CD4-positive, alpha-beta T cell (primary cell): ENCODE measurements around the gene S100A14. TPM values are rescaled to one million over a fixed set of nuclear protein-coding genes. Genes with fewer than 3 reads are reported as not detected.
A peak's percentile ranks its signal among the peaks of the same experiment; 100 is the strongest.
"Not testable (repeated sequence)": the region's sequence is repeated elsewhere in the genome, so short reads cannot be mapped to it uniquely, and the experiment has no call there.

ENCODE experiments used
- ATAC-seq: fragments of 200-7000 bp; cut with Tn5 transposase; one replicate; pipeline ENCODE4 v1.10.0; 2022; ENCODE audit warnings: mild to moderate bottlenecking; ENCODE audit not compliant: poor library complexity
- CTCF ChIA-PET: fragments of 350-600 bp; sonication (Branson Sonifier 250); formaldehyde crosslinking; loops from one replicate; lab custom pipeline; 2021; ENCODE audit warnings: antibody characterized with exemption, inconsistent platforms; lab: Charles Lee
- POLR2A ChIA-PET: fragments of 350-600 bp; sonication (Branson Sonifier 250); formaldehyde crosslinking; loops from one replicate; lab custom pipeline; 2021; ENCODE audit warnings: antibody characterized with exemption, inconsistent platforms; lab: Charles Lee
- DNase-seq, 14 experiments: peaks; one replicate each; pipeline ENCODE4 v3.0.0-alpha.2; 2013 to 2020; ENCODE audit warnings: mixed read lengths in 2 of 14
- H3K27ac ChIP-seq, 2 donors: one replicate each; pipeline versions ENCODE4 v1.5.1 to v1.7.0; 2013; ENCODE audit warnings: low read length in 2 of 2, low read depth in 1 of 2, mild to moderate bottlenecking in 1 of 2
- H3K27me3 ChIP-seq, 2 experiments: 1 replicate in 1 of 2; 2 replicates in 1 of 2; pipeline versions ENCODE4 v1.6.1 to v1.7.0; 2013; ENCODE audit warnings: low read length in 2 of 2, control low read depth in 1 of 2, mild to moderate bottlenecking in 1 of 2, moderate library complexity in 1 of 2; ENCODE audit not compliant: insufficient read depth in 2 of 2, control insufficient read depth in 1 of 2
- H3K36me3 ChIP-seq: one replicate; pipeline ENCODE4 v1.6.1; 2013; ENCODE audit warnings: low read length, control low read depth; ENCODE audit not compliant: insufficient read depth
- H3K4me1 ChIP-seq: one replicate; pipeline ENCODE4 v1.6.1; 2013; ENCODE audit warnings: low read length, control low read depth; ENCODE audit not compliant: insufficient read depth
- H3K4me3 ChIP-seq: one replicate; pipeline ENCODE4 v1.5.1; 2013; ENCODE audit warnings: mild to moderate bottlenecking, low read length, moderate library complexity
- H3K9me3 ChIP-seq, 2 experiments: 1 replicate in 1 of 2; 2 replicates in 1 of 2; pipeline versions ENCODE4 v1.6.1 to v1.7.0; 2013; ENCODE audit warnings: low read length in 2 of 2, mild to moderate bottlenecking in 2 of 2, control low read depth in 1 of 2, moderate library complexity in 1 of 2; ENCODE audit not compliant: control insufficient read depth in 1 of 2, insufficient read depth in 1 of 2
- H3K27ac Mint-ChIP-seq: one replicate; pipeline ENCODE4 v1.8.0; 2020; ENCODE audit warnings: mixed read lengths
- H3K27me3 Mint-ChIP-seq: one replicate; pipeline ENCODE4 v1.8.0; 2021; ENCODE audit warnings: mixed read lengths
- H3K36me3 Mint-ChIP-seq: one replicate; pipeline ENCODE4 v1.8.0; 2021; ENCODE audit warnings: low read depth, mixed read lengths
- H3K4me1 Mint-ChIP-seq: one replicate; pipeline ENCODE4 v1.8.0; 2021; ENCODE audit warnings: low read depth, mixed read lengths
- H3K4me3 Mint-ChIP-seq: one replicate; pipeline ENCODE4 v1.8.0; 2020; ENCODE audit warnings: mild to moderate bottlenecking, mixed read lengths
- H3K9me3 Mint-ChIP-seq: one replicate; pipeline ENCODE4 v1.8.0; 2020; ENCODE audit warnings: mixed read lengths
- CTCF ChIP-seq: fragments of 200-600 bp; IDR thresholded peaks from one replicate; pipeline ENCODE4 v1.8.0; 2022; ENCODE audit warnings: antibody characterized with exemption, mild to moderate bottlenecking
- intact Hi-C, 2 experiments: fragments of 100-400 bp; cut with DNase I in 1 of 2; cut with micrococcal nuclease in 1 of 2; formaldehyde crosslinking; loops; one replicate each; pipeline versions ENCODE4 v1.15.1 to v1.9.0; 2023 to 2025; cut with DNase I, micrococcal nuclease
- total RNA-seq, 174 experiments: library from RNA in 2 of 174; stranded (reverse) in 2 of 174; gene quantifications; one replicate each; pipeline ENCODE4 v1.2.3 and lab custom pipeline; 2021 to 2026

S100A14 gene
- total RNA-seq, 2 experiments from 2014 or later: not detected

GRCh38 chr1:153597206-153597605 lies 18.9 kb downstream of the S100A14 start:
- Histone ChIP-seq H3K4me1 (peaks cover 12% of the 10 kb centered on the region), H3K36me3 (no peaks in the 10 kb centered on the region), H3K4me3 (no peak overlapping the region), H3K27ac (no peak overlapping the region), H3K27me3 (no peaks in the 10 kb centered on the region), H3K9me3 (no peaks in the 10 kb centered on the region)
- CTCF ChIA-PET: no interaction called here
- H3K9me3 Mint-ChIP-seq: no peaks in the 10 kb centered on the region
- H3K36me3 Mint-ChIP-seq: no peaks in the 10 kb centered on the region
- peaks cover 5% of the 10 kb centered on the region for H3K4me1 Mint-ChIP-seq
- no peak for TF ChIP-seq CTCF
- no peak for ATAC-seq
- intact Hi-C loops: no loop called here
- no peak overlapping the region for H3K4me3 Mint-ChIP-seq
- H3K27me3 Mint-ChIP-seq: no peaks in the 10 kb centered on the region
- POLR2A ChIA-PET: interaction anchor here (1.0 kb wide), 1 partner anchor 167 kb away, joined by 3 read pairs; no protein-coding TSS in a partner anchor
- peak in 2 of 14 experiments; percentile 29 to 48 for DNase-seq
- no peak overlapping the region for H3K27ac Mint-ChIP-seq

GRCh38 chr1:153592748-153593147 lies 23.4 kb downstream of the S100A14 start:
- Mint-ChIP-seq H3K27ac (no peak overlapping the region), H3K27me3 (no peaks in the 10 kb centered on the region), H3K9me3 (no peaks in the 10 kb centered on the region), H3K4me3 (no peak overlapping the region), H3K4me1 (no peaks in the 10 kb centered on the region), H3K36me3 (no peaks in the 10 kb centered on the region)
- no peak for TF ChIP-seq CTCF
- intact Hi-C loops: no loop called here
- no peak overlapping the region for H3K4me3 ChIP-seq
- ChIA-PET CTCF (no interaction called here), POLR2A (no interaction called here)
- no peak for DNase-seq
- no peak for ATAC-seq
- no peaks in the 10 kb centered on the region for H3K27me3 ChIP-seq
- H3K4me1 ChIP-seq: peaks cover 6% of the 10 kb centered on the region
- H3K9me3 ChIP-seq: no peaks in the 10 kb centered on the region
- H3K36me3 ChIP-seq: no peaks in the 10 kb centered on the region
- no peak overlapping the region for H3K27ac ChIP-seq

GRCh38 chr1:153588482-153588881 lies 27.6 kb downstream of the S100A14 start:
- POLR2A ChIA-PET: interaction anchor here (0.5 kb wide), 1 partner anchor 404 kb away, joined by 3 read pairs; no protein-coding TSS in a partner anchor
- H3K27ac ChIP-seq: no peak overlapping the region
- Mint-ChIP-seq H3K4me1 (no peaks in the 10 kb centered on the region), H3K9me3 (no peaks in the 10 kb centered on the region), H3K36me3 (no peaks in the 10 kb centered on the region), H3K4me3 (no peak overlapping the region), H3K27ac (no peak overlapping the region), H3K27me3 (no peaks in the 10 kb centered on the region)
- ATAC-seq (no peak), DNase-seq (no peak)
- no peak overlapping the region for H3K4me3 ChIP-seq
- intact Hi-C loops: no loop called here
- no peaks in the 10 kb centered on the region for H3K27me3 ChIP-seq
- CTCF ChIA-PET: no interaction called here
- H3K4me1 ChIP-seq: no peaks in the 10 kb centered on the region
- TF ChIP-seq CTCF: no peak
- no peaks in the 10 kb centered on the region for H3K9me3 ChIP-seq
- H3K36me3 ChIP-seq: no peaks in the 10 kb centered on the region

- H3K9me3 Mint-ChIP-seq, H3K36me3 ChIP-seq, H3K4me3 Mint-ChIP-seq, H3K27ac ChIP-seq, H3K4me3 ChIP-seq, H3K27me3 ChIP-seq, POLR2A ChIA-PET, CTCF ChIA-PET, DNase-seq, H3K27me3 Mint-ChIP-seq, H3K9me3 ChIP-seq, H3K4me1 Mint-ChIP-seq, H3K36me3 Mint-ChIP-seq, H3K27ac Mint-ChIP-seq, H3K4me1 ChIP-seq, intact Hi-C loops, ATAC-seq: not testable (repeated sequence)
Observed at GRCh38 chr1:153588033-153588432, 28.1 kb downstream of the S100A14 start.
